ENCODE data around the gene CUL7.

GRCh38 chr6:43037197-43037596 lies 16.5 kb downstream of the CUL7 start:
- TF ChIP-seq THAP7 (CRISPR knock-in tag; IDR thresholded peaks at IDR 0.05) (no peak), CTCF (IDR thresholded peaks at IDR 0.05 in 2 of 3, conservative IDR thresholded peaks at IDR 0.05 in 1 of 3; ENCODE audit: insufficient read depth in 2 of 3, low read depth in 1 of 3, low read length in 3 of 3) (no peak), TARDBP (IDR thresholded peaks at IDR 0.05) (no peak), ELF1 (tag; IDR thresholded peaks at IDR 0.05) (no peak), TAF7 (tag; IDR thresholded peaks at IDR 0.05) (no peak), POLR2A (conservative IDR thresholded peaks at IDR 0.05) (no peak), RCOR1 (IDR thresholded peaks at IDR 0.05; ENCODE audit: borderline replicate concordance in 1 of 2, low read depth in 2 of 2, low read length in 2 of 2) (no peak), TAF1 (IDR thresholded peaks at IDR 0.05; ENCODE audit: control insufficient read depth, extremely low read depth, insufficient read depth, low read length, severe bottlenecking) (no peak), FOXP4 (CRISPR knock-in tag; IDR thresholded peaks at IDR 0.05; ENCODE audit: borderline replicate concordance) (no peak), USF2 (CRISPR knock-in tag; IDR thresholded peaks at IDR 0.05) (no peak), EZH2 (IDR thresholded peaks at IDR 0.05; ENCODE audit: borderline replicate concordance, low read depth, low read length) (no peak), JUND (IDR thresholded peaks at IDR 0.05; ENCODE audit: borderline replicate concordance, low read depth, low read length) (no peak), JUND (tag; IDR thresholded peaks at IDR 0.05; ENCODE audit: borderline replicate concordance, low read depth, low read length) (no peak), ZNF274 (IDR thresholded peaks at IDR 0.05; ENCODE audit: borderline replicate concordance, low read depth, low read length) (no peak), ETV6 (IDR thresholded peaks at IDR 0.05; ENCODE audit: borderline replicate concordance in 1 of 2, low read depth in 2 of 2, low read length in 1 of 2) (no peak), ETV6 (CRISPR knock-in tag; IDR thresholded peaks at IDR 0.05; ENCODE audit: borderline replicate concordance) (no peak)
